ENCODE data around the gene SLC16A3. TPM values are rescaled to one million over a fixed set of nuclear protein-coding genes. Genes with fewer than 3 reads are reported as not detected.

SLC16A3 gene
- total RNA-seq, 2 donors from 2014 or later = 2.0 to 5.4 TPM

- ATAC-seq (peak; percentile 6), DNase-seq (peak in 3 of 4 donors; percentile 45 to 76 (median 49))
- TF ChIP-seq POLR2A (IDR thresholded peaks at IDR 0.05) (peak in 1 of 3 donors; percentile 12), CTCF (IDR thresholded peaks at IDR 0.05) (no peak)
- Histone ChIP-seq H3K27ac (peak overlapping the region; percentile 21 to 68 (median 40)), H3K27me3 (no peaks in the 10 kb centered on the region), H3K4me1 (peaks cover 61% of the 10 kb centered on the region), H3K9me3 (no peaks in the 10 kb centered on the region), H3K4me3 (no peak overlapping the region), H3K36me3 (replicated peaks in 1 of 2; ENCODE audit: insufficient read depth in 1 of 2, low read depth in 2 of 2) (no peaks in the 10 kb centered on the region)
- WGBS, 2 donors = 35 to 43% methylated on average over 13 to 16 of the region's 16 CpGs
- intact Hi-C loops (cut with DNase I) = no loop called here
Observed at GRCh38 chr17:82278786-82279391, 50.0 kb downstream of the SLC16A3 start.

GRCh38 chr17:82280537-82280936, 51.7 kb downstream of the SLC16A3 start:
- Histone ChIP-seq H3K9me3 (no peaks in the 10 kb centered on the region), H3K4me1 (peaks cover 48% of the 10 kb centered on the region), H3K4me3 (no peak overlapping the region), H3K27me3 (no peaks in the 10 kb centered on the region), H3K36me3 (replicated peaks in 1 of 2; ENCODE audit: insufficient read depth in 1 of 2, low read depth in 2 of 2) (no peaks in the 10 kb centered on the region), H3K27ac (peak overlapping the region in 2 of 4 donors; percentile 84)
- ATAC-seq (no peak), DNase-seq (no peak)
- intact Hi-C loops (cut with DNase I) = no loop called here
- WGBS, 2 donors = 98% methylated on average over 8 of the region's 8 CpGs
- TF ChIP-seq POLR2A (IDR thresholded peaks at IDR 0.05) (no peak), CTCF (IDR thresholded peaks at IDR 0.05) (no peak)

DNA sequence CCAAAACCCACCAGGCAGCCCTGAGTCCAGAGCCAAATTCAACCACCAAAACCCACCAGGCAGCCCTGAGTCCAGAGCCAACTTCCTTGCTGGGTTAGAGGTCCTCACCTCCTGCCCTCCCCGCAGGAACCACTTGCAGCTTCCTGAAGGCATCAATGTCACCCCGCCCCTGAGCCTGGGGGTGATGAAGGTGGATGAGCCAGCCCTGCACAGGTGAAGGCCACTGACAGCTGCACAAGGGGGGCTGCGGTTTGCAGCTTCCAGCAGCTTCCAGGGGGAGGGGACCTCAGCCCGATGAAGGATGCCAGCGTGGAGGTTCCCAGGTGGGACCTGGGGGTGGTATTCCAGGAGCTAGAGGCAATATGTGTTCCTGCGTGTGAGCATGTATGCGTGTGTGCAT, 52.2 kb downstream of the SLC16A3 start:
- Histone ChIP-seq H3K27ac (peak overlapping the region in 2 of 4 donors; percentile 84), H3K4me3 (no peak overlapping the region), H3K27me3 (no peaks in the 10 kb centered on the region), H3K36me3 (replicated peaks in 1 of 2; ENCODE audit: insufficient read depth in 1 of 2, low read depth in 2 of 2) (no peaks in the 10 kb centered on the region), H3K4me1 (peaks cover 48% of the 10 kb centered on the region), H3K9me3 (no peaks in the 10 kb centered on the region)
- 79 to 81% methylated on average over 7 of the region's 7 CpGs for WGBS, 2 donors
- DNase-seq (no peak), ATAC-seq (no peak)
- TF ChIP-seq CTCF (IDR thresholded peaks at IDR 0.05) (no peak), POLR2A (IDR thresholded peaks at IDR 0.05) (no peak)
- intact Hi-C loops (cut with DNase I) = no loop called here

GRCh38 chr17:82281502-82282238, 52.8 kb downstream of the SLC16A3 start:
- DNase-seq = peak; percentile 86 to 94 (median 92)
- Histone ChIP-seq H3K36me3 (replicated peaks in 1 of 2; ENCODE audit: insufficient read depth in 1 of 2, low read depth in 2 of 2) (no peaks in the 10 kb centered on the region), H3K27me3 (no peaks in the 10 kb centered on the region), H3K9me3 (no peaks in the 10 kb centered on the region), H3K4me3 (no peak overlapping the region), H3K27ac (peak overlapping the region; percentile 80 to 84 (median 84)), H3K4me1 (peaks cover 48% of the 10 kb centered on the region)
- intact Hi-C loops (cut with DNase I) = no loop called here
- TF ChIP-seq POLR2A (IDR thresholded peaks at IDR 0.05) (peak in 2 of 3 donors; percentile 51 to 63), CTCF (IDR thresholded peaks at IDR 0.05) (no peak)
- 46 to 47% methylated on average over 13 to 21 of the region's 22 CpGs for WGBS, 2 donors
- peak; percentile 93 for ATAC-seq

Data from body of pancreas (tissue), 4 donors.